ENCODE data around the gene GUCA2B.

Gene GUCA2B

GRCh38 chr1:42184616-42185015 lies 31.4 kb downstream of the GUCA2B start:
- no peak for DNase-seq (ENCODE audit: low read depth in 3 of 3)

- DNase-seq (ENCODE audit: low read depth in 3 of 3) = no peak
These were observed 32.9 kb downstream of the GUCA2B start for GRCh38 chr1:42186152-42186551.

- no peak for DNase-seq (ENCODE audit: low read depth in 3 of 3)
These were observed 37.0 kb downstream of the GUCA2B start for GRCh38 chr1:42189931-42190853.

GRCh38 chr1:42191319-42191718 lies 38.1 kb downstream of the GUCA2B start:
- DNase-seq (ENCODE audit: low read depth in 3 of 3) = no peak

- DNase-seq (ENCODE audit: low read depth in 3 of 3) = no peak
These were observed 38.9 kb downstream of the GUCA2B start for GRCh38 chr1:42192106-42192505.

- no peak for DNase-seq (ENCODE audit: low read depth in 3 of 3)
These were observed 42.6 kb downstream of the GUCA2B start for GRCh38 chr1:42195841-42196240.

GRCh38 chr1:42198251-42198650 lies 45.0 kb downstream of the GUCA2B start:
- DNase-seq (ENCODE audit: low read depth in 3 of 3) = no peak

GRCh38 chr1:42201986-42202385 lies 48.8 kb downstream of the GUCA2B start:
- DNase-seq (ENCODE audit: low read depth in 3 of 3) = no peak
